K562 (cell line): Measurements from ENCODE around the gene TTC31. TPM values are rescaled to one million over a fixed set of nuclear protein-coding genes. Genes with fewer than 3 reads are reported as not detected.
"Not testable (repeated sequence)": the region's sequence is repeated elsewhere in the genome, so short reads cannot be mapped to it uniquely, and the experiment has no call there.

ENCODE experiments used
- ATAC-seq: fragments of 200-7000 bp; cut with Tn5 transposase; 3 replicates; pipeline ENCODE4 v1.9.1; 2020; ENCODE audit warnings: moderate library complexity
- BruUV-seq: library from RNA; stranded (reverse); fragments of 400-500 nt; replicated peaks from 2 replicates; lab custom pipeline; 2021; lab: Mats Ljungman, UMichigan
- CTCF ChIA-PET: fragments of 300-600 bp; formaldehyde crosslinking; extraction: SDS; loops from one replicate; lab custom pipeline; 2021; ENCODE audit warnings: low intra/inter-chr PET ratio; lab: Yijun Ruan, JAX
- POLR2A ChIA-PET: fragments of 300-600, 350-650 bp; sonication (Branson Sonifier 250); formaldehyde crosslinking; extraction: SDS; loops from one replicate; lab custom pipeline; 2021; ENCODE audit warnings: antibody characterized with exemption, inconsistent platforms; lab: Yijun Ruan, JAX
- DNase-seq, 4 experiments: peaks; one replicate each; pipeline versions ENCODE4 v3.0.0 to v3.0.0-alpha.2; 2011 to 2018; ENCODE audit warnings: low spot score in 3 of 4, mixed read lengths in 3 of 4; ENCODE audit errors: extremely low read depth in 1 of 4
- FAIRE-seq: peaks from 2 replicates; lab custom pipeline; 2011; peaks lifted over from hg19 to GRCh38; lab: Jason Lieb, UNC
- H2AFZ ChIP-seq: 2 replicates; pipeline ENCODE4 v1.6.0; 2011; ENCODE audit warnings: low read depth, low read length, control low read depth, inconsistent platforms
- H3K27ac ChIP-seq: fragments of 200-600 bp; 3 replicates; pipeline ENCODE4 v1.8.0; 2011; ENCODE audit warnings: low read depth, mild to moderate bottlenecking, control low read depth, inconsistent platforms, low read length, moderate library complexity, mixed read lengths; ENCODE audit errors: extremely low read depth
- H3K27me3 ChIP-seq, 2 experiments: fragments of 300-600 bp in 1 of 2; 2 replicates in 1 of 2; 3 replicates in 1 of 2; pipeline versions ENCODE4 v1.6.0 to v1.8.0; 2011; ENCODE audit warnings: inconsistent platforms in 2 of 2, low read length in 2 of 2, mild to moderate bottlenecking in 1 of 2, mixed read lengths in 1 of 2, moderate library complexity in 1 of 2; ENCODE audit not compliant: control insufficient read depth in 2 of 2, insufficient read depth in 2 of 2
- H3K36me3 ChIP-seq: fragments of 300-600 bp; 3 replicates; pipeline ENCODE4 v1.8.0; 2011; ENCODE audit warnings: mild to moderate bottlenecking, low read length, inconsistent platforms; ENCODE audit not compliant: control insufficient read depth, insufficient read depth
- H3K4me1 ChIP-seq, 2 experiments: fragments of 200-600 bp in 1 of 2; replicated peaks in 1 of 2; 2 replicates in 1 of 2; 3 replicates in 1 of 2; pipeline versions ENCODE4 v1.5.1 to v1.8.0; 2011; ENCODE audit warnings: inconsistent platforms in 2 of 2, low read length in 2 of 2, mild to moderate bottlenecking in 1 of 2, mixed read lengths in 1 of 2, moderate library complexity in 1 of 2; ENCODE audit not compliant: control insufficient read depth in 2 of 2, insufficient read depth in 2 of 2
- H3K4me2 ChIP-seq: 2 replicates; pipeline ENCODE4 v1.6.1; 2011; ENCODE audit warnings: low read length, control low read depth, inconsistent platforms, mixed read lengths; ENCODE audit not compliant: insufficient read depth
- H3K4me3 ChIP-seq: fragments of 200-600 bp; sonication (generic), shearing (Covaris generic); 2 replicates; pipeline ENCODE4 v1.5.1; 2016; ENCODE audit warnings: control low read depth, inconsistent platforms
- H3K79me2 ChIP-seq: fragments of 200-600 bp; 3 replicates; pipeline ENCODE4 v1.8.0; 2011; ENCODE audit warnings: low read length, inconsistent platforms; ENCODE audit not compliant: control insufficient read depth, insufficient read depth
- H3K9ac ChIP-seq, 2 experiments: 2 replicates each; pipeline versions ENCODE4 v1.6.0 to v1.6.1; 2011; ENCODE audit warnings: low read depth in 2 of 2, low read length in 2 of 2, control low read depth in 1 of 2, inconsistent platforms in 1 of 2, mild to moderate bottlenecking in 1 of 2, mixed read lengths in 1 of 2; ENCODE audit not compliant: insufficient read depth in 1 of 2
- H3K9me1 ChIP-seq: one replicate; pipeline ENCODE4 v1.6.0; 2011; ENCODE audit warnings: inconsistent platforms, mild to moderate bottlenecking, low read length, moderate library complexity; ENCODE audit not compliant: control insufficient read depth, insufficient read depth
- H3K9me3 ChIP-seq: replicated peaks from 2 replicates; pipeline ENCODE4 v1.5.1; 2011; ENCODE audit warnings: low read depth, low read length, inconsistent platforms; ENCODE audit not compliant: control insufficient read depth, insufficient read depth
- H4K20me1 ChIP-seq: replicated peaks from 2 replicates; pipeline ENCODE4 v1.6.1; 2011; ENCODE audit warnings: low read length, inconsistent platforms, mixed read lengths; ENCODE audit not compliant: control insufficient read depth, insufficient read depth
- POLR2A ChIP-seq: fragments of 450-650 bp; conservative IDR thresholded peaks from 2 replicates; pipeline ENCODE4 v1.6.1; 2016
- POLR2G ChIP-seq: fragments of 200-400 bp; formaldehyde crosslinking; IDR thresholded peaks from 2 replicates; pipeline ENCODE4 v1.6.1; 2017; ENCODE audit warnings: low read depth, mild to moderate bottlenecking, antibody characterized with exemption, low read length, moderate library complexity
- RBM25 ChIP-seq: fragments of 200-400 bp; formaldehyde crosslinking; IDR thresholded peaks from 2 replicates; pipeline ENCODE4 v1.6.1; 2018; ENCODE audit warnings: low read length, low read depth, moderate library complexity; ENCODE audit not compliant: severe bottlenecking
- WGBS: fragments of 100-300 bp; shearing (Covaris generic); methylation state at CpG from one replicate; pipeline ENCODE4 v1.1.6; 2016; ENCODE audit warnings: low coverage, mixed read lengths; ENCODE audit not compliant: insufficient coverage; ENCODE audit errors: missing lambda C conversion rate; 5-methylcytosine and 5-hydroxymethylcytosine counted together
- in situ Hi-C: fragments of 300-500 bp; cut with MboI; formaldehyde crosslinking; loops from 4 replicates; pipeline ENCODE4 v1.15.0; 2018; ENCODE audit warnings: inconsistent platforms, mixed read lengths
- intact Hi-C: fragments of 100-400 bp; cut with micrococcal nuclease; formaldehyde crosslinking; loops from 2 replicates; pipeline ENCODE4 v1.14.2; 2022
- polyA plus RNA-seq, 8 experiments: library from polyadenylated mRNA; depleted of rRNA in 4 of 8; stranded (reverse) in 5 of 8; unstranded in 3 of 8; fragments of >200 nt; fragmentation: Nextera tagmentation in 2 of 8; fragmentation: Illumina TruSeq in 1 of 8; extraction: Ambion mirVana in 2 of 8; extraction: Trizol in 1 of 8; gene quantifications; 2 replicates each; pipeline versions ENCODE4 v1.2.1 to v1.2.3, GENCODE V29; 2011 to 2014; ENCODE audit warnings: inconsistent platforms in 1 of 8, missing spikeins in 1 of 8
- total RNA-seq, 7 experiments: library from RNA; depleted of rRNA in 6 of 7; stranded (reverse); fragments of >200 nt in 6 of 7; fragmentation: Illumina TruSeq in 2 of 7; extraction: Trizol in 2 of 7; gene quantifications; 2 replicates each; pipeline versions ENCODE4 v1.2.1 to v1.2.3, GENCODE V29; 2011 to 2021; ENCODE audit warnings: low replicate concordance in 1 of 7

Gene TTC31
- total and polyA plus RNA-seq, 9 of the 15 experiments (the other 6 are each of a cell fraction or from before 2014, with no cell fraction given) = 4.7 to 30.5 (median 15.9) TPM

DNA sequence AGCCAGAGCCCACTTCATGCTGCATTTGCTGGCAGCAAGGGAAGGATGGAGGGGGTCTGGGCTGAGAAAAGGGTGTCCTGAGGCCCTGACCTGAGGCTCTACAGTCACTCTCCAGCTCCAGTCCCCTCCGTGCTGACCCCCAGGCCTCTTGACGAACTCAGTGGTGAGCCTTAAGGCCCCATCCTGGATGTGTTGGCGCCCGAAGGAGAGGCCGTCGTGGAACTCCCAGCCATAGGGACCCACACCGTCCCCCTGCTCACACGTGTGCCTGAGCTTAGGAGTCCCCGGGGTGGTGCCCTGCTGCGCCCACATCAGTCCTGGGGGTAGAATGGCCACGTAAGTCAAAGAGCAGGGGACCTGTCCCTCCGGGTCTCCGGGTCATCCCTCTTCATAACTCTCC lies 18.5 kb upstream of the TTC31 start (continued):
- no peak for TF ChIP-seq RBM25

DNA sequence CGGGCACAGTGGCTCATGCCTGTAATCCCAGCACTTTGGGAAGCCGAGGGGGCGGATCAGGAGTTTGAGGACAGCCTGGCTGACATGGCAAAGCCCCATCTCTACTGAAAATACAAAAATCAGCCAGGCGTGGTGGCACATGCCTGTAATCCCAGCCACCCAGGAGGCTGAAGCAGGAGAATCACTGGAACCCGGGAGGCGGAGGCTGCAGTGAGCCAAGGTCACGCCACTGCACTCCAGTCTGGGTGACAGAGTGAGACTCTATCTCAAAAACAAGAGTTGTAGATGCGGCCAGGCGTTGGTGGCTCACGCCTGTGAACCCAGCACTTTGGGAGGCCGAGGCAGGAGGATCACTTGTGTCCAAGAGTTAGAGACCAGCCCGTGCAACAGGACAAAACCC lies 12.1 kb upstream of the TTC31 start:
- H4K20me1 ChIP-seq, in situ Hi-C loops, ATAC-seq, H3K27me3 ChIP-seq, H3K9ac ChIP-seq, H3K9me3 ChIP-seq, H3K27ac ChIP-seq, H3K4me3 ChIP-seq, H2AFZ ChIP-seq, H3K9me1 ChIP-seq, CTCF ChIA-PET, DNase-seq, FAIRE-seq, H3K4me2 ChIP-seq, BruUV-seq: not testable (repeated sequence)
- TF ChIP-seq POLR2A (0 out of 2 replicates have a peak, but pooled peaks have one; percentile 27), POLR2G (0 out of 2 replicates have a peak, but pooled peaks have one; percentile 27)
- 94% methylated on average over 9 of the region's 12 CpGs for WGBS
- H3K36me3 ChIP-seq = peaks cover 16% of the 10 kb centered on the region; the same call in 2 of the 3 replicates
- POLR2A ChIA-PET = interaction anchor here (0.6 to 4.0 kb wide), 5 partner anchors 9 to 46 kb away, joined by 3 to 28 read pairs (median 3); partner anchors contain the start of genes CCDC142 and TTC31
- peaks cover 13% of the 10 kb centered on the region; the same call in 2 of the 3 replicates for H3K79me2 ChIP-seq
- intact Hi-C loops = loop anchor here (5.0 kb wide), 1 partner anchor 73 kb away; no protein-coding TSS in a partner anchor
- peaks cover 14 to 20% of the 10 kb centered on the region in 2 experiments; a peak in 3 of 5 replicates for H3K4me1 ChIP-seq
